RPMI7951 (cell line): Measurements from ENCODE around the gene SPAG8. TPM values are rescaled to one million over a fixed set of nuclear protein-coding genes. Genes with fewer than 3 reads are reported as not detected.
A peak's percentile ranks its signal among the peaks of the same experiment; 100 is the strongest.

Source experiments
- DNase-seq: peaks from one replicate; pipeline ENCODE4 v3.0.0-alpha.2; 2012; ENCODE audit warnings: low read depth
- total RNA-seq: library from RNA; depleted of rRNA; stranded (reverse); fragments of >200 nt; shearing (Covaris generic); gene quantifications from 2 replicates; pipeline ENCODE4 v1.2.3, GENCODE V29; 2014; rRNA removed

SPAG8 gene, protein sequence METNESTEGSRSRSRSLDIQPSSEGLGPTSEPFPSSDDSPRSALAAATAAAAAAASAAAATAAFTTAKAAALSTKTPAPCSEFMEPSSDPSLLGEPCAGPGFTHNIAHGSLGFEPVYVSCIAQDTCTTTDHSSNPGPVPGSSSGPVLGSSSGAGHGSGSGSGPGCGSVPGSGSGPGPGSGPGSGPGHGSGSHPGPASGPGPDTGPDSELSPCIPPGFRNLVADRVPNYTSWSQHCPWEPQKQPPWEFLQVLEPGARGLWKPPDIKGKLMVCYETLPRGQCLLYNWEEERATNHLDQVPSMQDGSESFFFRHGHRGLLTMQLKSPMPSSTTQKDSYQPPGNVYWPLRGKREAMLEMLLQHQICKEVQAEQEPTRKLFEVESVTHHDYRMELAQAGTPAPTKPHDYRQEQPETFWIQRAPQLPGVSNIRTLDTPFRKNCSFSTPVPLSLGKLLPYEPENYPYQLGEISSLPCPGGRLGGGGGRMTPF
- 1.7 and 1.8 TPM in 2 replicates for total RNA-seq

DNA sequence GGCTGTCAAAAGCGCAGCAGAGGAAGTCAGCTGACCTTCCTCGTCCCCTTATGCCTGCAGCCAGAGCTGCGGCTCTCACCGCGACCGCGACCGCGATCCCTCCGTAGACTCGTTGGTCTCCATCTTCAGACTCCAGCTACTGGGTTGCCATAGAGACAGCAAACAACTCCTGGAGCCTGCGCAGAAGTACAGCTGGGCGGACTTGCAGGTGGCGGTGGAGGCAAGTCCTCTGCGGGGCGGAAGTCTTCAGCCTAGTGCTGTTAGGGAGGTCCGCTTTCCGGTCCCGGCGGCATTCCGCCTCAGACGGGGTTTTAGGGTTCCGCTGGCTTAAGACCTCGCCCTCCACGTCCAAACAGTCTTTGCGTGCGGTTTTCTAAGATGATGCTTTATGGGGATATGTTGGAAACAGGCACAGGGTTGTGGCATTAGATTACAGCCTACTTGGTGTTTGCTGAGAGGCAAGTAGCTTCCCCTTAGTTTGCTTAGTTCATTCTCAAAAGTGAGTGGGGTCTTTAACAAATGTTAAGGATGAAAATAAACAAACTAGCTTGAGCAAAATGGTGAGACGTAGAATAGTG, at the start of gene SPAG8:
Gene SPAG8, minus strand, starts transcription at position 238 of the 578 bp plus-strand sequence. Its CDS starts 115 bp downstream, at position 123.
- peak; percentile 96 for DNase-seq

DNA sequence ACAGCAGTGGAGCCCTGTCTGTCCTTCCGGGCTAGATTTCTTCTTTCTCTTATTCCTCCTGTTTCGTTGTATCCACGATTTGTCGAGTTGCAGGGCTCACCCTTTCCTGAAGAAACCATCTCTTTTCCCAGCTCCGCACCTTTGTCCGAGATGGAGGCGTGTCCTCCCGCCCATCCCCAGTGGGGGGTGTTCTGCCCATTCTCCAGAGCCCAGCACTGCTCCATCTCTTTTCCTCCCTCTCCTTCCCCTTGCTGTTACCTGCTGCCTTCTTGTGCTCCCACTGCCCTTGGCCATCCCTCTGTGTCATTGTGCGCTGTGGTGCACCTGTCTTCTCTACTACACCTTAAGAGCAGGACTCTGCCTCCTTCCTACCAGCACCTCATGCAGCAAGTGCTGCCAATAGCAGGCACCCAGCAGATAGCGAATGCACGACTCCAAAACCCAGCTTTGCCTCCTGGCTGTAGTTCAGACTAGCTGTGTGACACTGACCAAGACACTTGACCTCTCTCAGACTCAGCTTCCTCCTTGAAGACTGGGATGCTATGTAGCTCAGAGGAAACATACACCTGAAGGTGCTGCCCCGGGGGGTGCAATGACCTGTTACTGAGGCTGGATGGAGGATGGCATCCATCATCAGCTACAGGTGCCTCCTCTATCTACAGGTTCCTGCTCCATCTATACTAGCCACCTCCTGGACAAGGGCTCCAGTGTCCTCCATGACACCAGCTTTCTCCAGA, 49.3 kb upstream of the SPAG8 start:
- no peak for DNase-seq

DNA sequence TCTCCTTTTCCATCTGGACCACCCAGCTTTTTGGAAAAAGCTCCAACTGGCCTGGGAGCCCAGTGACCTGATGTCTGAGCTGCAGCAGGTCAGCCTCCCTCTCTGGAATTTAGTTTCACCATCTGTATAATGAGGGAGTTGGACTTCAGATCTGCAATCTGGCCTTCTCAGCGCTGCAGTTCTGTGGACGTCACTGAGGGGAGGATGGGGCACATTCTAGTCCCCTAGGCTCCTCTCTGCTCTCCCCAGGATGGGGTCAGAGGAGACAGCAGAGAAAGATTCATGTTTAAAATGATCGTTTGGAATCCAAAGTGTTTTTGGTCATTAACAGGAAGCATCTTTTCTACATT, 47.9 kb upstream of the SPAG8 start:
- DNase-seq = no peak

DNA sequence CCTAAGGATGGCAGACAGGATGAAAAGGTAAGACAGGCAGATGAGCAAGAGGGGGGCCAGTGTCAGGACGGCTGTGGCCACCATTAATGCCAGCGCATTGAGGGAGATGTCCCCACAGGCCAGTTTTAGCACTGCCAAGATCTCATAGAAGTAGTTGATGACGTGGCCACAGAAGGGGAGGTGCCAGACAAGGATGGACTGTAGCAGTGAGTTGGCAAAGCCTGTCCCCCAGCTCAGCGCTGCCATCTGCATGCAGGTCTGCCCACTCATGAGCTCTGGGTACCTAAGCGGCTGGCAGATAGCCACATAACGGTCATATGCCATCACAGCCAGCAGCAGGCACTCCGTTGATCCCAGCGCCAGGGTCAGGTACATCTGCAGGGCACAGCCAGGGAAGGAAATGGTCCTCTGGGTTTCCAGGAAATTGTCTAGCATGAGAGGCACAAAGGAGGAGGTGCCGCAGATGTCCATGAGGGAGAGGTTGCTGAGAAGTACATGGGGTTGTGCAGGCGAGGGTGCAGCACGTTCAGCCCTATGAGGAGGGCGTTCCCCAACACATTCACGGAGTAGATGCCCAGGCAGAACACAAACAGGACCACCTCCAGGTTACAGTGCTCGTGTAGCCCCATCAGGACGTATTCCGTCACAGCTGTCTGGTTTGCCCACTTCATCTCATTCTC, 47.4 kb upstream of the SPAG8 start:
- DNase-seq = peak; percentile 52

DNA sequence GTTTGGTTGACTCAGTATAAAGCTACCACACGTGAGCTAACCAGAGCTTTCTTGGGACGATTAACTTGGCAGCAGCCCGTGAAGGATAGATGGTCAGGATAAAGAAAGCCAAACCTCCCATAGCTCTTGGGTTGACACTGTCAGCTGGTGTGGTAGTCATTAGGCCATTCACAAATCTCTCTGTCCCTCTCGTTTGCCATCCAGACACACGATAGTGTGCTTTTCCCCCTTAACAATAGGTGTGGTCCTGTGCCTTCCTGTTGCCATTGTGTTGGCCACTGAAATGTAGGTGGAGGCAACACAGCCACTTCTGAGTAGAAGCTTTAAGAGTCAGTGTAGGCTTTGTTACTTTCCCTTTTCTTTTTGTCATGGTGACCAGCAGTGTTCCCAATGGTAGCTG, 46.4 kb upstream of the SPAG8 start:
- DNase-seq = no peak

DNA sequence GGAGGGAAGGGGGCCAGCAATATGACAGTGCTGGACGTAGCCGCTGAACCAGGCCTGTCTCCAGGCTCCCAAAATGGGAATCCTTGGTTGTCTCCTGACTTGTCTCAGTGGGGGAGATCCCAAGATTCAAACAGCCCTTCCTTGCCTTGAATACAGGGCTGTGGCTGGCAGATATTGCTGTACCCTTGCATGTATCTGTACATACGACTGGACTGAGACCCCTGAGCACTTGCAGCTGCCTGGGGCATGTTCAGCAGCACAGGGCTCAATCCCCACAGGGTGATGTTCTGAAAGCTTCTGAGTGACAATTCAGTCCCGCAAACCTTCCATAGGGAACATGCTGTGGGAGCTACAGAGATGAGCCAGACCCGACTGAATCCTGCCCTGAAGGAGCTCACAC, 44.8 kb upstream of the SPAG8 start:
- no peak for DNase-seq

DNA sequence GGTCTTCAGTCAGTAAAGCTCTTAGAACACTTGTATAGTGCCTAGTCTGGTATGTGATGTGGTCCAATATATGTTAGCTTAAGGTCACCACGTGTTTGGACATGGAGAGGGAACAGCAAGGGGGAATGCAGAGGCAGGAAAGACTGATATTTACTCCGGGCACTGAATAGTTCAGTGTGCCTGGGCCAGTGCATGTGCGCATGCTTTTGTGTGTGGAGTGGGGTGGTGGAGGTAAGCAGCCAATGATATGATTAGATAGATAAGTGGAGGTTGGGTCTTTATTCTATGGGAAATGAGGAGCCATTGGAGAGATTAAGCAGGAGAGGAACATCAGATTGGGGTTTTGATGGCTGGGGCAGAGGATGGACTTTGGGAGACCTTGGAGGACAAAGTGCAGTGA, 44.1 kb upstream of the SPAG8 start:
- no peak for DNase-seq

DNA sequence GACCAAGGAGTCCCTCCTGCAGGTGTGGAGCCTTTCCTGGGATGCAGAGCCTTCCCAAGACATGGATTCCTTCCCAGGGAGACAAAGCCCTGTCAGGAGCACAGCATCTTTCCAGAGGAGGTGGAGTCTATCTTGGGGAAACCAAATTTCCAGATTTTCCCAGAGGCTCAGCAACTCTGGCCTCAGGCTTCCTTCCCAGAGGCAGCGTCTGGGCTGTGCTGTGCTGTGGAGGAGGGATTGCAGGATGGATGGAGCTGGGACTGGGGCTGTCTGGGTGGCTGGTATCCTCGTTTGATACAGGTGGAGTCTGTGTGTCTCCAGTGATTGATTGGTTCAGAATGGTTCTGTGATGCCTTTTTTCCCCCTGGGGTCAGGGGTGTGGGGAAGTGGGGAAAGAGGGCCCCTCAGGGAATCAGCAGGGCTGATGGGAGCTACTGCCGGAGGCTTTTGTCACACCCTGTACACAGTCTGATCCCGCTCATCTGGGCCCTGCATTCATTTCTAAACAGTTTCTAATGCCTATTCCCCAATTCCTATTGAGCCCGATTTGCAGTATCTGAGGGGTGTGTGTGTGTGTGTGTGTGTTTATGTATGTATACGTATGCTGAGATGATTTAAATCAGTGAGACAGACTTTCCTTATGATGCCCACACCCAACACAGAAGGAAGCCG, 42.2 kb upstream of the SPAG8 start:
- no peak for DNase-seq

DNA sequence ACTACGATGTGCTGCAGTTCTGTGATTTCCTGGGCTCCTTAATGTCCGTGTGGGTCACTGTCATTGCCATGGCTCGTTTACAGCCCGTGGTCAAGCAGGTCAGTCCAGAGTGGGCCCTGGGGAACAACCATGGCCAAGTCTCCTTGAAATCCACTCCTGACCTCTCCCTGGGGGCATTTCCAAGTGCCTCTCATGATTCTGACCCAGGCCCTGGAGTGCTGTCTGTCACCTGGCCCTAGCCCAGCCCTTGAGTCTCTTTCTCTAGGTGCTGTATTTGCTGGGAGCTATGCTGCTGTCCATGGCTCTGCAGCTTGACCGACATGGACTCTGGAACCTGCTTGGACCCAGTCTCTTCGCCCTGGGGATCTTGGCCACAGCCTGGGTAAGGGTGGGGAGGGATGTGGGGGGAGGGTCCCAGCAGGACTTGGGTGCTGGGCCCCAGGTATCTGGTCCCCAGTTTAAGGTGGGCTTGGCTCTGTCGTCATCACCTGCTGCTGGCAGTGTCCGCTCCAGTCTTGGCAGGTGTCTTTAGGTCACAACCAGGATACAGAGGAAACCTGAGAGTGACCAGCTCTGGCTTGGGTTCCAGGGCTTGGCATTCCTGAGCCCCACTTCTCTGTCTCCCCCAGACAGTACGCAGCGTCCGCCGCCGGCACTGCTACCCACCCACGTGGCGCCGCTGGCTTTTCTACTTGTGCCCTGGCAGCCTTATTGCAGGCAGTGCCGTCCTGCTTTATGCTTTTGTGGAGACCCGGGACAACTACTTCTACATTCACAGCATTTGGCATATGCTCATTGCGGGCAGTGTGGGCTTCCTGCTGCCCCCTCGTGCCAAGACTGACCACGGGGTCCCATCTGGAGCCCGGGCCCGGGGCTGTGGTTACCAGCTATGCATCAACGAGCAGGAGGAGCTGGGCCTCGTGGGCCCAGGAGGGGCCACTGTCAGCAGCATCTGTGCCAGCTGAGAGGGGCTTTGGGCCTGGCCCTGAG, 41.1 kb upstream of the SPAG8 start:
- DNase-seq = no peak

DNA sequence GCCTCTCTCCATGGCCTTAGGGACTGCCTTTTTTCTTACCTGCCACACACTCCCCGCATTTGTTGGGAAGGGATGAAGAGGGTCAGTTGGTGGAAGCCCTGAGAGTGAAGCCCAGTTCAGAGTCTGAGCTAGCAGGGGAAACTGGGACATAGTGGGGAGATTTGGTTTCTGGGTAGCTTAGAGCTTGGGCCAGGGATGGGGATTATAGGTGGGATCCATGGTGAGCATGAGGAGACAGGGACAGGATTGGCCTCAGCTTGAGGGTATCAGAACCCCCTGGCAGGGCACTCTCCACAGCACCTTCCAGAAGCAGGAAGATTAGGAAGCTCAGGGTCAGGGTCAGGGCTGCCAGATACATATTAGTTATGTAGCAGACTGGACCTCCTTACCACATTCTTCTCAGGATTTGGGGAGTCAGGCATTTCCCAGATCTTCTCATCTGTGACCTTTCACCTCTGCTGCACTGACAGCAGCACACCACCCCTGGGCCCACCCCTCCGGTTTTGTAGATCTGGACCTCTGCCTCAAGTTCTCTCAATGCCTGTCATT, 40.3 kb upstream of the SPAG8 start:
- DNase-seq = no peak

DNA sequence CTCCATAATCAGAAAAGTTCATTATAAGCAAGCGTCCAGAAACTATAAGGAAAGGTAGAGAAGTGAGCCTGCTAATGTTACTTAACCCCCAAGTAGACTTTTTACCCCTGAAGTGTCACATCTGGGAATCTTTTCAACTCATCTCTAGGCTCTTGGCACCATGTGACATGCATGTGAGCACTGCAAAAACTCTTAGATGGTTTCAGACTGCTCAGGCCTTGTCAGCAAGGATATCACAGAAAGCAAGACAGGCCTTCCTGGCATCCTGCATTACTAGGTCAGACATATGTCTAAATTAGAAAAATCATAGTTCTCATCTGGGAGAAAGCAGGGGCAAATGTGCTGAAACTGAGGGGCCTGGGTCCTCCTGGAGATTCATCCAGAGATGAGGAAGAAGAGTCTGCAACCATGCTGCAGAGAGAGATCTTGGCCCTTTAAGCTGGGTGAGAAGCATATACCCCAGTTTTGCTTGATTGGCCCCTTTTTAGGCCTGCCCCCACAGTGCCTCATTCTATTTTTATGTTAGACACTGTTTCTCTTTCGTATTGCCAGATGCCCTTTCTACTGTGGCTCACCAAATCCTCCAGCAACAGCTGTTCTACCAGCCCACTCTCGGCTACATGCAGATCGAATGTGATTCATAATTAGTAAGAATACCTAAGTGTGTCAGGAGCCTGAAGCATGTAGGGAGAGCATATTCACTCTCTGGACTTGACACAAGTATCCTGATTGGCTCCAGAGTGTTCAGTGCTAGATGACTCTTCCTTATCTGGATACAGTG, 35.9 kb upstream of the SPAG8 start:
- DNase-seq = peak; percentile 91

DNA sequence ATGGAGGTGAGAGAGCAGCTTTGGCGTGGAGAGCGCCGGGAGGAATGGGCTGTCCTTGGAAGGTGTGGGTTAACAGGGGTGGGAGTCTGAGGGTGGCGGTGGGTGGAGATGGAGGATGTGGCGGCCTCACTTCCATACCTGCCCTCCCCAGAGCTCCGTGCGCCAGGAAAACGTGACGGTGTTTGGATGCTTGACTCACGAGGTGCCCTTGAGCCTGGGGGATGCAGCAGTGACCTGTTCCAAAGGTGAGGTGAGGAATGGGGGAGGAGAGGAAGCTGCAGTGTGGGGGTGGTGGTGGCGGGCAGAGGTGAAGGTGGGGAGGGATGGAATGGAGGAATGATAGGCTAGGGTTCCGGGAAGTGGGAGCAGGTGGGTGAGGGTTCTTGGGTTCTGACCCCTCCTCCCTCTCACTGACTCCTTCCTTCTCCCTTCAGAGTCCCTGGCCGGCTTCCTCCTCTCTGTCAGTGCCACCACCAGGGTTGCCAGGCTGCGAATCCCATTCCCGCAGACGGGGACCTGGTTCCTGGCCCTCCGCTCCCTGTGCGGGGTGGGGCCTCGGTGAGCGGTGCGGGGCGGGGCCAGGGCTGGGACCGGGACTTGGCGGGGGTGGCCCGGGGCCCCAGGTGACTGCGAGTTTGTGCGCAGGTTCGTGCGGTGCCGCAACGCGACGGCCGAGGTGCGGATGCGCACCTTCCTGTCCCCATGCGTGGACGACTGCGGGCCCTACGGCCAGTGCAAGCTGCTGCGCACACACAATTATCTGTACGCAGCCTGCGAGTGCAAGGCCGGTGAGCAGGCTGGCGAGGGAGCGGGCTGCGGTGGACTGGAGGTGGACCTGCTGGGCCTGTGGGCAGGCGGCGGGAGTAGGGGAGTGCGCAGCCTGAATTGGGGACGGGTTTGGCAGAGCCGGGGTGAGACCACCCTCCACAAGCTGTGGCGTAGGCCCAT, 34.0 kb upstream of the SPAG8 start:
- no peak for DNase-seq

DNA sequence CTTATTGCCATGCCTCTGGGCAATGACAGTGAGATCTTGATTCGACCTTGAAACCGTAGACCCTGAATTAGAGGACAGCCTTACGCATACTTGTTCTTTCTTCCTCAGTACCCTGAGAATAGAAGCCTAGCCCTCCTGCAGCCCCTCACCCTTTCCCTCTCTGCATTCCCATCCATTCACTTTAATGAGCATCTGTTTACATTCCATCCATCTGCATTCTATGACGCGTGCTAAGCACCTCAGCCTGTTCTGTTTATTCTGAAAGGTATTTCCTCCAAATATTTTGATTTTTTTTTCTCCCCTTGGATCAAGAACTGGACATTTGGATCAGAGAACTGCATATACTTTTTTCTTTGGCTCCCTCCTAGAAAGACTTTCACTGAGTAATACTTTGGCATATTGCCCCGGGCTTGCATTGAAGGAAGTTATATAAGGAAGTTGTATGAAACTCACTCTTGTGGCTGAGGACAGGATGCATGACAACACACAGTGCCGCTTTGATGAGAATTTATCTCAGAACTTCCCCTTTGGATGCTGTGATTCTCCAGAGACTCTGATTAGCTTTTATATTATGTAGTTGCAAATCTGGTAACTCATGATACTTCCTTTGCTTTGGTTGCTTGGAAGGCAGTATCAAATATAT, 32.7 kb upstream of the SPAG8 start:
- DNase-seq = peak; percentile 92

DNA sequence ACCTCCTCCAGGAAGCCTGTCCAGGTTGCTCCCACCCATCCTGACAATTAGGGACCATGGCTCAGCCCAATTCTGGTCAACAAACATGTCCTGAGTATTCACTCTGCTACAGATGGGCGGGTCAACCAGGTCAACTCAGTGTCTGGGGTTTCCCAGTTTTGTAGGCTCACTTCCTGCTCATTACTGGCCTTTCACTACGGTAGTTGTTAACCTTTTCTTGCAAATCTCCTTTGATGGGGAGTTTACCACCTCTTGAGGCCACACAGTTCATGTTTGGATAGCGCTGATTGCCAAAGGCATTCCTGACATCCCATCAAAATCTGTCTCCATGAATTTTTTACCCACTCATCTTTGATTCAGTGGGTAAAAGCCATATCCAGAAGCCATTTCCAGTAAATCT, 30.7 kb upstream of the SPAG8 start:
- no peak for DNase-seq

DNA sequence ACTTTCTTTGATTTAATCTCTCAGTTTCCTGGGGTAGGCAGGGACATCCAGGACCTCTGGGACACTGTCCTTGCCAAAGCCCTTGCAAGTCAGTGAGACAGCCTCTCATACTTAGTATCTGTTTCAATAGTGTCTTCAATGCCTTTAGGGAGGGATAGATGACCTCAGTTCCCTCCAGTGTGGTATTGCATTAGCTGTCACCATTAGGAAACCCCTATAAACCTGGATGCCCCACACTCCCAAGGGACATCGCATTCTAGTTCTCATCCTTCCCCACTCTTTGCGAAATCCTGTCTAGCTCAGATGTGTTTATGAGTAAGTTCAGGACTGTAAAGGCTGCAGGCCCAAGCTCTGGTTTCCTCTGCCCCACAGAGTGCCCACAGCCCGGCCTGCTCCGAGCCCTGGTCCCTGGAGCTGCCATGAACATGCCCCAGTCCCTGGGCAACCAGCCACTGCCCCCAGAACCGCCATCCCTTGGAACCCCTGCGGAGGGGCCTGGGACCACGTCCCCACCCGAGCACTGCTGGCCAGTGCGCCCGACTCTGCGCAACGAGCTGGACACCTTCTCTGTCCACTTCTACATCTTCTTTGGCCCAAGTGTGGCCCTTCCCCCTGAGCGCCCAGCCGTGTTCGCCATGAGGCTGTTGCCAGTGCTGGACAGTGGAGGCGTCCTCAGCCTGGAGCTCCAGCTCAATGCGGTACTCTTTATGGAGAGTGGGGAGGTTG, 30.1 kb upstream of the SPAG8 start:
- no peak for DNase-seq

DNA sequence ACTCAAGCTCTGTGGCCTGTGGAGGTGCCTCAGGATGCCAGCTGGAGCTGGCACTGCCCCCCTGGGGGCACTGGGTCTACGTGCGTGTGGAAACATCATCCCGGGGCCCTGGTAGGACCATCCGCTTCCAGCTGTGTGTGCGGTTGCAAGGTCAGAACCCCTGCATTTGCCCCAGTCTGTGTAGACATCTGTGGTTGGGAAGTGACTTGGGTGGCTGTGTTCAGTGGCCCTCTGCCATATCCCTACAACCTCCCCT, 29.5 kb upstream of the SPAG8 start:
- DNase-seq = no peak
